Neural progenitor cell (in vitro differentiated cells): ENCODE results near the gene METTL9. TPM values are rescaled to one million over a fixed set of nuclear protein-coding genes. Genes with fewer than 3 reads are reported as not detected.
"Not testable (repeated sequence)": the region's sequence is repeated elsewhere in the genome, so short reads cannot be mapped to it uniquely, and the experiment has no call there.

ENCODE experiments used
- DNase-seq: peaks from one replicate; pipeline ENCODE4 v3.0.0-alpha.2; 2016; ENCODE audit warnings: low spot score
- H2AFZ ChIP-seq: fragments of 200-600 bp; sonication (generic); replicated peaks from 2 replicates; pipeline ENCODE4 v1.6.1; 2016; ENCODE audit warnings: antibody characterized with exemption
- H3F3A ChIP-seq: fragments of 200-600 bp; sonication (generic); 2 replicates; pipeline ENCODE4 v1.6.1; 2016; ENCODE audit warnings: antibody characterized with exemption, low read depth
- H3K27ac ChIP-seq: fragments of 200-600 bp; sonication (generic); 2 replicates; pipeline ENCODE4 v1.5.1; 2016; ENCODE audit warnings: mild to moderate bottlenecking
- H3K27me3 ChIP-seq: fragments of 200-600 bp; sonication (generic); 2 replicates; pipeline ENCODE4 v1.6.1; 2016; ENCODE audit warnings: mild to moderate bottlenecking, moderate library complexity
- H3K36me3 ChIP-seq: fragments of 200-600 bp; sonication (generic); 2 replicates; pipeline ENCODE4 v1.5.1; 2016
- H3K4me1 ChIP-seq: fragments of 200-600 bp; sonication (generic); 2 replicates; pipeline ENCODE4 v1.6.1; 2016; ENCODE audit warnings: mixed run types
- H3K4me2 ChIP-seq: fragments of 200-600 bp; sonication (generic); 2 replicates; pipeline ENCODE4 v1.6.1; 2016
- H3K4me3 ChIP-seq: fragments of 200-600 bp; sonication (generic); 2 replicates; pipeline ENCODE4 v1.5.1; 2016
- H3K79me2 ChIP-seq: fragments of 200-600 bp; sonication (generic); 2 replicates; pipeline ENCODE4 v1.6.1; 2016; ENCODE audit warnings: low read depth
- H3K9ac ChIP-seq: fragments of 200-600 bp; sonication (generic); 2 replicates; pipeline ENCODE4 v1.6.1; 2016
- H3K9me3 ChIP-seq: fragments of 200-600 bp; sonication (generic); 2 replicates; pipeline ENCODE4 v1.5.1; 2016; ENCODE audit warnings: low read depth
- H4K20me1 ChIP-seq: fragments of 200-600 bp; sonication (generic); 2 replicates; pipeline ENCODE4 v1.6.1; 2016; ENCODE audit warnings: low read depth
- H3K27ac Mint-ChIP-seq: 3 replicates; pipeline ENCODE4 v1.8.0; 2021; ENCODE audit warnings: mixed read lengths
- H3K27me3 Mint-ChIP-seq: 2 replicates; pipeline ENCODE4 v1.8.0; 2022; ENCODE audit warnings: low read depth, mild to moderate bottlenecking, inconsistent platforms, moderate library complexity, mixed read lengths; ENCODE audit not compliant: insufficient read depth
- H3K36me3 Mint-ChIP-seq: 3 replicates; pipeline ENCODE4 v1.8.0; 2021; ENCODE audit warnings: mixed read lengths
- H3K4me1 Mint-ChIP-seq: 3 replicates; pipeline ENCODE4 v1.8.0; 2021; ENCODE audit warnings: mixed read lengths
- H3K4me3 Mint-ChIP-seq: 3 replicates; pipeline ENCODE4 v1.8.0; 2021; ENCODE audit warnings: mild to moderate bottlenecking, moderate library complexity, mixed read lengths
- H3K9me3 Mint-ChIP-seq: 3 replicates; pipeline ENCODE4 v1.8.0; 2020; ENCODE audit warnings: mixed read lengths
- CTCF ChIP-seq: fragments of 200-600 bp; sonication (generic); IDR thresholded peaks from 2 replicates; pipeline ENCODE4 v1.5.1; 2017; ENCODE audit warnings: antibody characterized with exemption, mild to moderate bottlenecking
- EZH2 ChIP-seq: fragments of 200-600 bp; sonication (generic); IDR thresholded peaks from 2 replicates; pipeline ENCODE4 v1.6.1; 2017; ENCODE audit warnings: antibody characterized with exemption, mild to moderate bottlenecking, moderate library complexity
- EZH2phosphoT487 ChIP-seq: fragments of 200-600 bp; sonication (generic); IDR thresholded peaks from 2 replicates; pipeline ENCODE4 v1.6.1; 2017; ENCODE audit warnings: antibody characterized with exemption
- total RNA-seq: library from RNA; depleted of rRNA; stranded (reverse); fragments of >200 nt; gene quantifications from 2 replicates; pipeline ENCODE4 v1.2.3, GENCODE V29; 2015; ENCODE audit warnings: low replicate concordance

Gene METTL9
- total RNA-seq, 1 donor from 2014 or later, result 329 TPM

GRCh38 chr16:21560462-21560861, 38.9 kb upstream of the METTL9 start:
- Histone ChIP-seq H4K20me1 (no peaks in the 10 kb centered on the region), H3K79me2 (no peaks in the 10 kb centered on the region), H3K36me3 (no peaks in the 10 kb centered on the region), H3K4me2 (no peak overlapping the region), H3K27me3 (peaks cover 2% of the 10 kb centered on the region), H2AFZ (no peak overlapping the region), H3F3A (no peaks in the 10 kb centered on the region), H3K4me3 (no peak overlapping the region), H3K9ac (no peak overlapping the region), H3K9me3 (no peaks in the 10 kb centered on the region), H3K27ac (no peak overlapping the region), H3K4me1 (no peaks in the 10 kb centered on the region)
- Mint-ChIP-seq H3K36me3 (no peaks in the 10 kb centered on the region), H3K9me3 (no peaks in the 10 kb centered on the region), H3K4me1 (peaks cover 2% of the 10 kb centered on the region), H3K4me3 (no peak overlapping the region), H3K27me3 (peaks cover 13% of the 10 kb centered on the region), H3K27ac (no peak overlapping the region)
- no peak for TF ChIP-seq EZH2
- no peak for DNase-seq

- no peaks in the 10 kb centered on the region for H4K20me1 ChIP-seq
- H3K27ac ChIP-seq, result no peak overlapping the region
- peaks cover 2% of the 10 kb centered on the region for H3K27me3 Mint-ChIP-seq
- H3K9ac ChIP-seq, result no peak overlapping the region
- H3K9me3 Mint-ChIP-seq, result no peaks in the 10 kb centered on the region
- no peak for DNase-seq
- no peaks in the 10 kb centered on the region for H3K27me3 ChIP-seq
- H3F3A ChIP-seq, result no peaks in the 10 kb centered on the region
- H3K36me3 Mint-ChIP-seq, result no peaks in the 10 kb centered on the region
- no peaks in the 10 kb centered on the region for H3K4me1 ChIP-seq
- no peaks in the 10 kb centered on the region for H3K36me3 ChIP-seq
- H3K4me2 ChIP-seq, result no peak overlapping the region
- no peak overlapping the region for H3K27ac Mint-ChIP-seq
- no peak overlapping the region for H3K4me3 ChIP-seq
- TF ChIP-seq EZH2, result no peak
- TF ChIP-seq EZH2phosphoT487, result no peak
- TF ChIP-seq CTCF, result no peak
- H3K4me3 Mint-ChIP-seq, result no peak overlapping the region
- H3K9me3 ChIP-seq, result no peaks in the 10 kb centered on the region
- no peak overlapping the region for H2AFZ ChIP-seq
- H3K4me1 Mint-ChIP-seq, result no peaks in the 10 kb centered on the region
- H3K79me2 ChIP-seq, result no peaks in the 10 kb centered on the region
Measured at GRCh38 chr16:21563676-21564075, 35.7 kb upstream of the METTL9 start.

- H3K9me3 Mint-ChIP-seq, H3K4me1 ChIP-seq, H2AFZ ChIP-seq, H3F3A ChIP-seq, H3K27ac ChIP-seq, H3K9ac ChIP-seq, H3K9me3 ChIP-seq, H3K4me3 Mint-ChIP-seq, H3K4me3 ChIP-seq, H4K20me1 ChIP-seq, H3K36me3 Mint-ChIP-seq, H3K4me1 Mint-ChIP-seq, H3K36me3 ChIP-seq, H3K27ac Mint-ChIP-seq, DNase-seq, H3K27me3 ChIP-seq, H3K79me2 ChIP-seq, H3K4me2 ChIP-seq, H3K27me3 Mint-ChIP-seq: not testable (repeated sequence)
Measured at GRCh38 chr16:21564367-21564766, 35.0 kb upstream of the METTL9 start.

- TF ChIP-seq EZH2, result no peak
- TF ChIP-seq CTCF, result no peak
- no peak for TF ChIP-seq EZH2phosphoT487
- Histone ChIP-seq H3K27ac (no peak overlapping the region), H4K20me1 (no peaks in the 10 kb centered on the region), H3K4me2 (no peak overlapping the region), H2AFZ (no peak overlapping the region), H3K4me1 (no peaks in the 10 kb centered on the region), H3K9ac (no peak overlapping the region), H3K27me3 (no peaks in the 10 kb centered on the region), H3K79me2 (no peaks in the 10 kb centered on the region), H3F3A (no peaks in the 10 kb centered on the region), H3K9me3 (no peaks in the 10 kb centered on the region), H3K4me3 (no peak overlapping the region), H3K36me3 (no peaks in the 10 kb centered on the region)
- Mint-ChIP-seq H3K27me3 (peaks cover 2% of the 10 kb centered on the region), H3K9me3 (no peaks in the 10 kb centered on the region), H3K36me3 (no peaks in the 10 kb centered on the region), H3K27ac (no peak overlapping the region), H3K4me3 (no peak overlapping the region), H3K4me1 (no peaks in the 10 kb centered on the region)
- no peak for DNase-seq
Measured at GRCh38 chr16:21565507-21565860, 33.9 kb upstream of the METTL9 start.
